HEK293T (cell line): ENCODE measurements around the gene IL11.

Experiments
- BHLHE40 ChIP-seq: fragments of 450-650 bp; IDR thresholded peaks from 2 replicates; pipeline ENCODE4 v1.6.1; 2016; ENCODE audit warnings: mild to moderate bottlenecking, moderate library complexity, borderline replicate concordance
- FOXM1 ChIP-seq: fragments of 450-650 bp; IDR thresholded peaks from 2 replicates; pipeline ENCODE4 v1.6.1; 2017; ENCODE audit warnings: mild to moderate bottlenecking, borderline replicate concordance
- SUZ12 ChIP-seq: fragments of 450-650 bp; IDR thresholded peaks from 2 replicates; pipeline ENCODE4 v1.6.1; 2016; ENCODE audit warnings: mild to moderate bottlenecking
- ZNF384 ChIP-seq: fragments of 450-650 bp; IDR thresholded peaks from 2 replicates; pipeline ENCODE4 v1.6.1; 2016

DNA sequence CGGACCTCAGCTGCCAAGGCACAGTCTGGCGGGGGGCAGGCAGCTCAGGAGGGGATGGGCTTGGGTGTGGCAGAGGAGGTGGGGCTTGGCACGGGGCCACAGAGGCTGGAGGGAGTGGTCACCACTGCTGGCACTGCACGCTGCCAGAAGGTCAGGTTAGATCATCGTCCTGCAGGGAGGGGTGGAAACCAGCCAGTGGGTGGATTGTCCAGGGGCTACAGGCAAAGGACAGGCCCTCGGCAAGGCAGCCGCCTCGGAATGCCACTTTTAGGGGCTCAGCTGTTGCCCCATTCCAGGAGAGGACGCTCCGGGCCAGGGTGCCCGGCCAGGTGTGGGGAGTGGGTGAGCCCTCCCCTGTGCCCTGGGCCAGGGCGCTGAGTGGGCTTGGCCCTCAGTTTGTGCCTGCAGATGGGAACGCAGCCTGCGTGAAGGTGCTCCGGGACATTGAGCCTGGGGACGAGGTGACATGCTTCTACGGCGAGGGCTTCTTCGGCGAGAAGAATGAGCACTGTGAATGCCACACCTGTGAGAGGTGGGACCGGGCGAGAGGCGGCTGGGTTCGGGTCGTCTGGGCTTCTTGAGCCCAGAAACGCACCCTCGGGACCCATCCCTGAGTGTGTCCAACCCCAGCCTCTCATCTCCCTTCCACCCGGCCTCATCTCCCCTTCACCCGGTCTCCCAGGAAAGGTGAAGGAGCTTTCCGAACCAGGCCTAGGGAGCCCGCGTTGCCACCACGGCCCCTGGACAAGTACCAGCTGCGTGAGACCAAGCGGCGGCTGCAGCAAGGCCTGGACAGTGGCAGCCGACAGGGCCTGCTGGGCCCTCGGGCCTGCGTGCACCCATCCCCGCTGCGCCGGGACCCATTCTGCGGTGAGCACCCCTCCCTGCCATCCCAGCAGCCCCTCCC, 24.2 kb downstream of the IL11 start:
- no peak for TF ChIP-seq FOXM1
- TF ChIP-seq BHLHE40: no peak
- no peak for TF ChIP-seq ZNF384
- no peak for TF ChIP-seq SUZ12
